PC-3 (cell line): ENCODE data around the gene TSC22D3. TPM values are rescaled to one million over a fixed set of nuclear protein-coding genes. Genes with fewer than 3 reads are reported as not detected.
"Not testable (repeated sequence)": the region's sequence is repeated elsewhere in the genome, so short reads cannot be mapped to it uniquely, and the experiment has no call there.

Experiments used
- ATAC-seq: fragments of 200-7000 bp; cut with Tn5 transposase; 2 replicates; pipeline ENCODE4 v1.9.1; 2020; ENCODE audit warnings: mild to moderate bottlenecking, moderate library complexity
- BruUV-seq: library from RNA; stranded (reverse); fragments of 400-500 nt; replicated peaks from 2 replicates; lab custom pipeline; 2021; lab: Mats Ljungman, UMichigan
- CTCF ChIA-PET: fragments of 300-600 bp; sonication (Branson Sonifier 250); formaldehyde crosslinking; loops from one replicate; lab custom pipeline; 2022; ENCODE audit warnings: antibody characterized with exemption; lab: Charles Lee
- POLR2A ChIA-PET: fragments of 300-600 bp; sonication (Branson Sonifier 250); formaldehyde crosslinking; loops from one replicate; lab custom pipeline; 2022; ENCODE audit warnings: antibody characterized with exemption; ENCODE audit not compliant: unreplicated experiment; lab: Charles Lee
- DNase-seq: peaks from one replicate; pipeline ENCODE4 v3.0.0-alpha.2; 2015
- H2AFZ ChIP-seq: fragments of 300-600 bp; sonication (generic); 2 replicates; pipeline ENCODE4 v1.6.0; 2016; ENCODE audit warnings: antibody characterized with exemption, low read length
- H3F3A ChIP-seq: fragments of 300-600 bp; sonication (generic); one replicate; pipeline ENCODE4 v1.6.0; 2017; ENCODE audit warnings: antibody characterized with exemption, low read length, control low read depth, mild to moderate bottlenecking; ENCODE audit not compliant: unreplicated experiment
- H3K27ac ChIP-seq: fragments of 300-600 bp; sonication (generic); 2 replicates; pipeline ENCODE4 v1.5.1; 2016; ENCODE audit warnings: mild to moderate bottlenecking, low read length
- H3K27me3 ChIP-seq: fragments of 300-600 bp; sonication (generic); 2 replicates; pipeline ENCODE4 v1.6.1; 2016; ENCODE audit warnings: low read length, mixed read lengths
- H3K36me3 ChIP-seq: fragments of 300-600 bp; sonication (generic); 2 replicates; pipeline ENCODE4 v1.6.1; 2016; ENCODE audit warnings: low read depth, mixed run types, low read length, mixed read lengths
- H3K4me1 ChIP-seq: fragments of 300-600 bp; sonication (generic); 2 replicates; pipeline ENCODE4 v1.5.1; 2016; ENCODE audit warnings: low read length; ENCODE audit not compliant: insufficient read depth
- H3K4me2 ChIP-seq: fragments of 300-600 bp; sonication (generic); 2 replicates; pipeline ENCODE4 v1.6.0; 2016; ENCODE audit warnings: low read length
- H3K4me3 ChIP-seq: fragments of 300-600 bp; sonication (generic); 2 replicates; pipeline ENCODE4 v1.5.1; 2016; ENCODE audit warnings: mild to moderate bottlenecking, low read length, mixed read lengths
- H3K79me2 ChIP-seq: fragments of 300-600 bp; sonication (generic); 2 replicates; pipeline ENCODE4 v1.6.1; 2017; ENCODE audit warnings: low read length, mixed read lengths
- H3K9ac ChIP-seq: fragments of 300-600 bp; sonication (generic); 2 replicates; pipeline ENCODE4 v1.6.0; 2016; ENCODE audit warnings: mild to moderate bottlenecking, low read length
- H3K9me2 ChIP-seq: fragments of 300-600 bp; sonication (generic); replicated peaks from 2 replicates; pipeline ENCODE4 v1.6.1; 2016; ENCODE audit warnings: mixed run types, low read length, mixed read lengths
- H3K9me3 ChIP-seq: fragments of 300-600 bp; sonication (generic); 2 replicates; pipeline ENCODE4 v1.6.1; 2016; ENCODE audit warnings: low read length, mixed read lengths
- H4K20me1 ChIP-seq: fragments of 300-600 bp; sonication (generic); 2 replicates; pipeline ENCODE4 v1.6.1; 2016; ENCODE audit warnings: low read length, mixed read lengths
- EZH2 ChIP-seq: fragments of 300-600 bp; sonication (generic); IDR thresholded peaks from one replicate; pipeline ENCODE4 v1.6.1; 2017; ENCODE audit warnings: antibody characterized with exemption, mild to moderate bottlenecking, low read length; ENCODE audit not compliant: unreplicated experiment
- EZH2phosphoT487 ChIP-seq: fragments of 300-600 bp; sonication (generic); IDR thresholded peaks from 2 replicates; pipeline ENCODE4 v1.6.1; 2018; ENCODE audit warnings: mild to moderate bottlenecking, antibody characterized with exemption, low read length, borderline replicate concordance
- intact Hi-C: fragments of 100-400 bp; cut with micrococcal nuclease; formaldehyde crosslinking; loops from 2 replicates; pipeline ENCODE4 v1.9.0; 2023
- total RNA-seq: library from RNA; depleted of rRNA; stranded (reverse); fragments of >200 nt; gene quantifications from 2 replicates; pipeline ENCODE4 v1.2.3, GENCODE V29; 2014
- TF ChIP-seq, protein P1 (sequence below): fragments of 300-600 bp; sonication (generic); conservative IDR thresholded peaks from 2 replicates; pipeline ENCODE4 v1.5.1; 2017; ENCODE audit warnings: antibody characterized with exemption, low read depth, mild to moderate bottlenecking, low read length

Gene TSC22D3
- total RNA-seq, 1 experiment from 2014 or later, result 17.8 TPM

DNA sequence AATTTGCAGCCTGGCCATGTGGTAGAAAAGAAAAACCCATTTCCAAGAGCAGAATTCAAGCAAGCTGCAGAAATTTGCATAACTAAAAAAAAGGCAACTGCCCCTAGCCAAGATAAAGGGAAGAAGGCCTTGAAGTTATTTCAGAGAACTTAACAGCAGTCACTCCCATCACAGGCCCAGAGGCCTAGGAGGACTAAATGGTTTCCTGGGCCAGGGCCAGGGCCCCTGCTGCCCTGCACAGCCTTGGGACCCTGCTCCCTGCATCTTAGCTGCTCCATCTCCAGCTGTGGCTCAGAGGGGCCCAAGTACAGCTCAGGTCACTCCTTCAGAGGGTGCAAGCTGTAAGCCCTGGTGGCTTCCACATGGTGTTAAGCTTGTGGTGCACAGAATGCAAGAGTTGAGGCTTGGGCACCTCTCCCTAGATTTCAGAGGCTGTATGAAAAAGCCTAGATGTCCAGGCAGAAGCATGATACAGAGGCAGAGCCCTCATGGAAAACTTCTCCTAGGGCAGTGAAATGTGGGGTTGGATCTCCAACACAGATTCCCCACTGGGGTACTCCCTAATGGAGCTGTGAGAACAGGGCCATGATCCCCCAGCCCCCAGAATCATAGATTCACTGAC is 43.4 kb upstream of the TSC22D3 start:
- no peaks in the 10 kb centered on the region for H3K9me2 ChIP-seq
- no peaks in the 10 kb centered on the region for H3K27me3 ChIP-seq
- CTCF ChIA-PET, result no interaction called here
- H3K9me3 ChIP-seq, result peaks cover 10% of the 10 kb centered on the region; the same call in 1 of the 2 replicates
- no peak overlapping the region for H3K4me2 ChIP-seq
- no peak for ATAC-seq
- H2AFZ ChIP-seq, result no peak overlapping the region
- no TSS peak for BruUV-seq
- TF ChIP-seq EZH2phosphoT487, result no peak
- TF ChIP-seq, protein P1, sequence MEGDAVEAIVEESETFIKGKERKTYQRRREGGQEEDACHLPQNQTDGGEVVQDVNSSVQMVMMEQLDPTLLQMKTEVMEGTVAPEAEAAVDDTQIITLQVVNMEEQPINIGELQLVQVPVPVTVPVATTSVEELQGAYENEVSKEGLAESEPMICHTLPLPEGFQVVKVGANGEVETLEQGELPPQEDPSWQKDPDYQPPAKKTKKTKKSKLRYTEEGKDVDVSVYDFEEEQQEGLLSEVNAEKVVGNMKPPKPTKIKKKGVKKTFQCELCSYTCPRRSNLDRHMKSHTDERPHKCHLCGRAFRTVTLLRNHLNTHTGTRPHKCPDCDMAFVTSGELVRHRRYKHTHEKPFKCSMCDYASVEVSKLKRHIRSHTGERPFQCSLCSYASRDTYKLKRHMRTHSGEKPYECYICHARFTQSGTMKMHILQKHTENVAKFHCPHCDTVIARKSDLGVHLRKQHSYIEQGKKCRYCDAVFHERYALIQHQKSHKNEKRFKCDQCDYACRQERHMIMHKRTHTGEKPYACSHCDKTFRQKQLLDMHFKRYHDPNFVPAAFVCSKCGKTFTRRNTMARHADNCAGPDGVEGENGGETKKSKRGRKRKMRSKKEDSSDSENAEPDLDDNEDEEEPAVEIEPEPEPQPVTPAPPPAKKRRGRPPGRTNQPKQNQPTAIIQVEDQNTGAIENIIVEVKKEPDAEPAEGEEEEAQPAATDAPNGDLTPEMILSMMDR, result no peak
- TF ChIP-seq EZH2, result no peak
- H4K20me1 ChIP-seq, result no peaks in the 10 kb centered on the region
- intact Hi-C loops, result no loop called here
- no peak for DNase-seq
- no peaks in the 10 kb centered on the region for H3F3A ChIP-seq
- POLR2A ChIA-PET, result no interaction called here
- H3K36me3 ChIP-seq, result no peaks in the 10 kb centered on the region; the same call in 1 of the 2 replicates
- H3K27ac ChIP-seq, result no peak overlapping the region
- peaks cover 9% of the 10 kb centered on the region; the same call in 1 of the 2 replicates for H3K4me1 ChIP-seq
- no peaks in the 10 kb centered on the region for H3K79me2 ChIP-seq
- H3K4me3 ChIP-seq, result no peak overlapping the region
- H3K9ac ChIP-seq, result no peak overlapping the region

DNA sequence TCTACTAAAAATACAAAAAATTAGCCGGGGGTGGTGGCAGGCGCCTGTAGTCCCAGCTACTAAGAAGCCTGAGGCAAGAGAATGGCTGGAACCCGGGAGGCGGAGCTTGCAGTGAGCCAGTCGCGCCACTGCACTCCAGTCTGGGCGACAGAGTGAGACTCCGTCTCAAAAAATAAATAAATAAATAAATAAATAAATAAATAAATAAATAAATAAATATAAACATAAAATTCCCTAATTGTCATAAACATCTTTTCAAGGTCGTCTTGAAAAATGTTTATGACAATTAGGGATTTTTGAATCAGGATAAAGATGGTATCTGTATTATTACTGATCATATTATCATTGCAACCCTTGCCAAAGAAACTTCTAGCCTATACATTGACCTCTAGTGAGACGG is 34.5 kb upstream of the TSC22D3 start:
- H3K9me3 ChIP-seq, ATAC-seq, H3F3A ChIP-seq, H3K36me3 ChIP-seq, CTCF ChIA-PET, H3K27me3 ChIP-seq, POLR2A ChIA-PET, DNase-seq, H4K20me1 ChIP-seq, H3K9me2 ChIP-seq, H3K4me3 ChIP-seq, H3K79me2 ChIP-seq, intact Hi-C loops, BruUV-seq, H3K4me2 ChIP-seq, H2AFZ ChIP-seq, H3K9ac ChIP-seq, H3K27ac ChIP-seq: not testable (repeated sequence)
- peaks cover 16% of the 10 kb centered on the region for H3K4me1 ChIP-seq

DNA sequence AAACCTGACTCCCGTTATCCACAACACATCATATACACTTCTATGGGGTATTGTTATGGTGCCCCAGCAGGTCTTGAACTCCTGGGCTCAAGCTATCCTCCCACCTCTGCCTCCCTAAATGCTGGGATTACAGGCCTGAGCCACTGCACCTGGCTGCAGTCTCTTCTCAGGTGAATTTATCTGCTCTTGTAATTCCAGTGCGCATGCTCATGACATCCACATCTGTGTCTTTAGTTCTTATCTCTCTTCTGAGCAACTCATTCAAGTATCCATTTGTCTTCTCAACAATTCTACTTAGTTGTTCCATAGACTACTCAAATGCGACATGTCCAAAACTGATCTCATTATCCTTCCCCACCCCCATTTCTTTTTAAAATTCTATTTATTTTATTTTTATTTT is 29.6 kb upstream of the TSC22D3 start:
- DNase-seq (no peak), ATAC-seq (no peak)
- ChIA-PET CTCF (no interaction called here), POLR2A (no interaction called here)
- intact Hi-C loops, result no loop called here
- no peaks in the 10 kb centered on the region for H3K79me2 ChIP-seq
- no peak overlapping the region for H3K9ac ChIP-seq
- H3K27me3 ChIP-seq, result no peaks in the 10 kb centered on the region
- H3K36me3 ChIP-seq, result no peaks in the 10 kb centered on the region
- no peak overlapping the region for H2AFZ ChIP-seq
- no TSS peak for BruUV-seq
- H3F3A ChIP-seq, result no peaks in the 10 kb centered on the region
- no peak overlapping the region for H3K27ac ChIP-seq
- no peaks in the 10 kb centered on the region for H3K9me3 ChIP-seq
- no peak overlapping the region for H3K4me2 ChIP-seq
- no peaks in the 10 kb centered on the region for H3K4me1 ChIP-seq
- H3K9me2 ChIP-seq, result no peaks in the 10 kb centered on the region
- TF ChIP-seq EZH2phosphoT487 (no peak), EZH2 (no peak)
- TF ChIP-seq, protein P1, result no peak
- H3K4me3 ChIP-seq, result no peak overlapping the region
- H4K20me1 ChIP-seq, result no peaks in the 10 kb centered on the region
